Liver (tissue), 3 donors: ENCODE data around the gene HES3.

Experiments
- ATF3 ChIP-seq: IDR thresholded peaks from 2 replicates; pipeline ENCODE4 v1.6.1; 2016; ENCODE audit warnings: antibody characterized with exemption
- CTCF ChIP-seq: fragments of 150-350 bp; IDR thresholded peaks from 2 replicates; pipeline ENCODE4 v1.5.1; 2017; ENCODE audit warnings: improper control_type of control experiment, low read depth, low read length; ENCODE audit not compliant: missing input control
- GABPA ChIP-seq, 2 donors: IDR thresholded peaks in 1 of 2; conservative IDR thresholded peaks in 1 of 2; 2 replicates each; pipeline ENCODE4 v1.6.1; 2016; ENCODE audit warnings: antibody characterized with exemption in 2 of 2, mild to moderate bottlenecking in 1 of 2, moderate library complexity in 1 of 2
- JUND ChIP-seq, 2 donors: IDR thresholded peaks; 2 replicates each; pipeline ENCODE4 v1.6.1; 2016; ENCODE audit warnings: antibody characterized with exemption in 2 of 2
- NR2F2 ChIP-seq: IDR thresholded peaks from 2 replicates; pipeline ENCODE4 v1.6.1; 2016; ENCODE audit warnings: antibody characterized with exemption
- RAD21 ChIP-seq, 2 donors: IDR thresholded peaks; 2 replicates each; pipeline ENCODE4 v1.6.1; 2016; ENCODE audit warnings: antibody characterized with exemption in 2 of 2, mild to moderate bottlenecking in 2 of 2
- TAF1 ChIP-seq: conservative IDR thresholded peaks from 2 replicates; pipeline ENCODE4 v1.6.1; 2016; ENCODE audit warnings: antibody characterized with exemption, mild to moderate bottlenecking
- YY1 ChIP-seq: IDR thresholded peaks from 2 replicates; pipeline ENCODE4 v1.6.1; 2016; ENCODE audit warnings: antibody characterized with exemption, mild to moderate bottlenecking
- ZBTB33 ChIP-seq: IDR thresholded peaks from 2 replicates; pipeline ENCODE4 v1.6.1; 2016; ENCODE audit warnings: antibody characterized with exemption
- donor health status: healthy.
- donor health status: healthy.

- TF ChIP-seq CTCF (no peak), YY1 (no peak), GABPA (IDR thresholded peaks at IDR 0.05 in 1 of 2, conservative IDR thresholded peaks at IDR 0.05 in 1 of 2) (no peak), ZBTB33 (no peak), RAD21 (IDR thresholded peaks at IDR 0.05) (no peak), NR2F2 (no peak), TAF1 (no peak), JUND (IDR thresholded peaks at IDR 0.05) (no peak), ATF3 (no peak)
Measured at GRCh38 chr1:6287431-6287886, 43.5 kb downstream of the HES3 start.
